Endothelial cell of umbilical vein (primary cell): ENCODE measurements around the gene METTL13. TPM values are rescaled to one million over a fixed set of nuclear protein-coding genes. Genes with fewer than 3 reads are reported as not detected.

Experiments used
- BruUV-seq: library from RNA; stranded (reverse); fragments of 400-500 nt; replicated peaks from 2 replicates; lab custom pipeline; 2021; lab: Mats Ljungman, UMichigan
- CTCF ChIA-PET: fragments of 300-600, 350-600 bp; sonication (Branson Sonifier 250); formaldehyde crosslinking; loops from one replicate; lab custom pipeline; 2021; ENCODE audit warnings: antibody characterized with exemption, inconsistent platforms; lab: Charles Lee
- POLR2A ChIA-PET: fragments of 300-600, 350-600 bp; sonication (Branson Sonifier 250); formaldehyde crosslinking; loops from one replicate; lab custom pipeline; 2021; ENCODE audit warnings: antibody characterized with exemption, inconsistent platforms; lab: Charles Lee
- DNase-seq: peaks from one replicate; pipeline ENCODE4 v3.0.0-alpha.2; 2011; ENCODE audit warnings: low read depth, low spot score
- FAIRE-seq: peaks from 2 replicates; lab custom pipeline; 2011; peaks lifted over from hg19 to GRCh38; lab: Jason Lieb, UNC
- H2AFZ ChIP-seq: 2 replicates; pipeline ENCODE4 v1.6.0; 2012; ENCODE audit warnings: low read depth, low read length, control low read depth, inconsistent platforms
- H3K27ac ChIP-seq: 2 replicates; pipeline ENCODE4 v1.5.1; 2011; ENCODE audit warnings: low read depth, mild to moderate bottlenecking, control low read depth, low read length, moderate library complexity; ENCODE audit not compliant: insufficient read depth
- H3K27me3 ChIP-seq, 2 experiments: 2 replicates each; pipeline versions ENCODE4 v1.6.0 to v1.6.1; 2011; ENCODE audit warnings: low read length in 2 of 2, mixed read lengths in 1 of 2; ENCODE audit not compliant: control insufficient read depth in 2 of 2, insufficient read depth in 2 of 2
- H3K36me3 ChIP-seq, 2 experiments: 2 replicates in 1 of 2; 3 replicates in 1 of 2; pipeline ENCODE4 v1.5.1; 2011; ENCODE audit warnings: low read length in 2 of 2, mild to moderate bottlenecking in 1 of 2, moderate library complexity in 1 of 2; ENCODE audit not compliant: control insufficient read depth in 2 of 2, insufficient read depth in 2 of 2; ENCODE audit errors: extremely low read depth in 1 of 2
- H3K4me1 ChIP-seq: 3 replicates; pipeline ENCODE4 v1.5.1; 2011; ENCODE audit warnings: mild to moderate bottlenecking, low read length; ENCODE audit not compliant: control insufficient read depth, insufficient read depth; ENCODE audit errors: extremely low read depth
- H3K4me2 ChIP-seq: 2 replicates; pipeline ENCODE4 v1.6.1; 2011; ENCODE audit warnings: low read length, control low read depth, mixed read lengths; ENCODE audit not compliant: insufficient read depth
- H3K4me3 ChIP-seq, 3 experiments: fragments of 200-600 bp in 1 of 3; sonication (generic), shearing (Covaris generic) in 1 of 3; replicated peaks in 1 of 3; 2 replicates each; pipeline ENCODE4 v1.5.1; 2011 to 2016; ENCODE audit warnings: control low read depth in 3 of 3, low read length in 3 of 3, mild to moderate bottlenecking in 2 of 3, inconsistent platforms in 1 of 3, low read depth in 1 of 3, moderate library complexity in 1 of 3; ENCODE audit not compliant: insufficient read depth in 1 of 3
- H3K79me2 ChIP-seq: 2 replicates; pipeline ENCODE4 v1.6.0; 2012; ENCODE audit warnings: low read length, inconsistent platforms; ENCODE audit not compliant: control insufficient read depth, insufficient read depth
- H3K9ac ChIP-seq: replicated peaks from 2 replicates; pipeline ENCODE3; 2011; ENCODE audit warnings: low read length, control low read depth; ENCODE audit not compliant: insufficient read depth; ENCODE audit errors: extremely low read depth
- H3K9me1 ChIP-seq: replicated peaks from 3 replicates; pipeline ENCODE4 v1.6.0; 2011; ENCODE audit warnings: mild to moderate bottlenecking, low read length; ENCODE audit not compliant: control insufficient read depth, insufficient read depth; ENCODE audit errors: extremely low read depth
- H3K9me3 ChIP-seq: replicated peaks from 2 replicates; pipeline ENCODE4 v1.5.1; 2012; ENCODE audit warnings: low read length, inconsistent platforms; ENCODE audit not compliant: control insufficient read depth, insufficient read depth
- H4K20me1 ChIP-seq: replicated peaks from 2 replicates; pipeline ENCODE3; 2011; ENCODE audit warnings: mild to moderate bottlenecking, low read length; ENCODE audit not compliant: control insufficient read depth, insufficient read depth; ENCODE audit errors: extremely low read depth
- CTCF ChIP-seq, 2 donors: IDR thresholded peaks; 1 replicate in 1 of 2; 2 replicates in 1 of 2; pipeline ENCODE4 v1.5.1; 2011; ENCODE audit warnings: low read length in 2 of 2, mild to moderate bottlenecking in 2 of 2, moderate library complexity in 2 of 2, control low read depth in 1 of 2, inconsistent platforms in 1 of 2, low read depth in 1 of 2; ENCODE audit not compliant: insufficient read depth in 1 of 2; ENCODE audit errors: extremely low read depth in 1 of 2
- EZH2 ChIP-seq: IDR thresholded peaks from 2 replicates; pipeline ENCODE4 v1.6.1; 2012; ENCODE audit warnings: borderline replicate concordance, low read depth, mild to moderate bottlenecking, moderate library complexity, low read length, inconsistent platforms; ENCODE audit not compliant: severe bottlenecking
- FOS ChIP-seq: IDR thresholded peaks from 2 replicates; pipeline ENCODE4 v1.6.1; 2011; ENCODE audit warnings: mild to moderate bottlenecking, low read length, moderate library complexity, borderline replicate concordance; ENCODE audit not compliant: insufficient read depth
- GATA2 ChIP-seq: IDR thresholded peaks from 2 replicates; pipeline ENCODE4 v1.7.0; 2011; ENCODE audit warnings: low read depth, mild to moderate bottlenecking, moderate library complexity, mixed read lengths, low read length; ENCODE audit not compliant: insufficient read length, insufficient read depth
- JUN ChIP-seq: IDR thresholded peaks from 2 replicates; pipeline ENCODE4 v1.6.1; 2011; ENCODE audit warnings: borderline replicate concordance, low read depth; ENCODE audit not compliant: insufficient read length, insufficient read depth
- MAX ChIP-seq: IDR thresholded peaks from 2 replicates; pipeline ENCODE4 v1.6.1; 2011; ENCODE audit not compliant: insufficient read depth, insufficient read length
- MYC ChIP-seq: IDR thresholded peaks from one replicate; pipeline ENCODE4 v1.6.1; 2011; ENCODE audit warnings: mild to moderate bottlenecking, low read depth, low read length
- POLR2A ChIP-seq: IDR thresholded peaks from 2 replicates; pipeline ENCODE4 v1.6.1; 2012; ENCODE audit warnings: low read depth, mild to moderate bottlenecking, control low read depth, low read length
- POLR2AphosphoS5 ChIP-seq: IDR thresholded peaks from 2 replicates; pipeline ENCODE4 v1.6.1; 2012; ENCODE audit warnings: low read depth, mild to moderate bottlenecking, control low read depth, low read length, moderate library complexity; ENCODE audit not compliant: insufficient read depth
- dilution Hi-C: fragments of 300-500 bp; cut with MboI; formaldehyde crosslinking; loops from one replicate; pipeline ENCODE4 v1.15.0; 2019; ENCODE audit warnings: low sequenced_read_pairs; ENCODE audit not compliant: extremely low pct_ligation_motif_present
- intact Hi-C: fragments of 100-400 bp; cut with micrococcal nuclease; formaldehyde crosslinking; loops from one replicate; pipeline ENCODE4 v1.10.0; 2022
- polyA plus RNA-seq, 4 experiments: library from polyadenylated mRNA; depleted of rRNA in 3 of 4; stranded (reverse) in 3 of 4; unstranded in 1 of 4; fragments of >200 nt; gene quantifications; 2 replicates each; pipeline versions ENCODE4 v1.2.1 to v1.2.3, GENCODE V29; 2011 to 2012; ENCODE audit warnings: missing spikeins in 1 of 4
- total RNA-seq: library from RNA; stranded (reverse); gene quantifications from 2 replicates; pipeline ENCODE4 v1.2.3, GENCODE V29; 2021

The METTL13 gene
- total and polyA plus RNA-seq, 2 donors (not counting 3 experiments of a cell fraction or from before 2014, with no cell fraction given) = 21.2 to 26.5 TPM

DNA sequence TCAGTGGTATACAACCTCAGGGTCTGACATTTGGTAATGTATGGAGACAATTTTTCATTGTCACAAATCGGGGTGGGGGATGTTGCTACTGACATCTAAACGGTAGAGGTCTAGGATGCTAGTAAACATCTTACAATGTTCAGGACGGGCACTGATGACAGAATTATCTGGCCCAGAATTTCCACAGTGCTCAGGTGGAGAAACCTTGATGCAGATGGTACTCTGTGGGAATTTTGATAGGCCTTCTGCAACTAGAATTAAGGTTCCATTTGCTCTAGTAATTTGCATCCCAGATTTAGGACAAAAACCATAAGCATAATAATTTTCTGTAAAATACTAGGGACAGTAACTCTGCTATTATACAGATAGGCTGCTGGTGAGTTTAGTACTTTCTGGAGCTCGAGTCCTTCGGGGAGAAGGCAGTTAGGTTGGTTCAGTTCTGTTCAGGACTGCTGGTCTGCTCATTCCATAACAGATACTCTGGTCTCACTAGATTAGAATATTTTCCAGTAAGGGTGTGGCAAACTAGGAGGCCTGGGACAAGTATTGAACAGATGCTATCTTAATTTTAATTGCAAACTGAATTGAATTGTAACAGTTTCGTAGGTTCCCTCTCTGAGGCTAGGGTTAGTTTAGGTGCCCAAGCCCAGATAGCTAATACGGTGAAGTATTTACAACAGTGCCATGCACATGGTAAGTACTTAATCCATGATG lies 11.4 kb downstream of the METTL13 start:
- no peaks in the 10 kb centered on the region for H3K27me3 ChIP-seq
- POLR2A ChIA-PET = no interaction called here
- H3K9me3 ChIP-seq = no peaks in the 10 kb centered on the region
- H3K9ac ChIP-seq = no peak overlapping the region
- no peak overlapping the region for H3K27ac ChIP-seq
- H3K79me2 ChIP-seq = no peaks in the 10 kb centered on the region
- dilution Hi-C loops = loop anchor here (25.0 kb wide), 1 partner anchor 194 kb away; no protein-coding TSS in a partner anchor
- H3K4me1 ChIP-seq = peaks cover 8% of the 10 kb centered on the region
- no peaks in the 10 kb centered on the region for H3K9me1 ChIP-seq
- H3K36me3 ChIP-seq = peaks cover 23 to 30% of the 10 kb centered on the region in 2 experiments
- H3K4me2 ChIP-seq = no peak overlapping the region
- no peak overlapping the region for H2AFZ ChIP-seq
- no peak for DNase-seq
- CTCF ChIA-PET = interaction anchor here (1.9 kb wide), 1 partner anchor 148 kb away, joined by 8 read pairs; no protein-coding TSS in a partner anchor
- BruUV-seq = no TSS peak
- no peak for FAIRE-seq
- no peak overlapping the region for H3K4me3 ChIP-seq
- intact Hi-C loops = no loop called here
- no peaks in the 10 kb centered on the region for H4K20me1 ChIP-seq
- no peak for TF ChIP-seq EZH2
- TF ChIP-seq POLR2A = no peak
- no peak for TF ChIP-seq MAX
- no peak for TF ChIP-seq JUN
- TF ChIP-seq FOS = no peak
- TF ChIP-seq CTCF (IDR thresholded peaks at IDR 0.05; ENCODE audit: extremely low read depth in 1 of 2, insufficient read depth in 1 of 2, low read depth in 1 of 2, low read length in 2 of 2) = no peak
- no peak for TF ChIP-seq MYC
- no peak for TF ChIP-seq POLR2AphosphoS5
- no peak for TF ChIP-seq GATA2
